Effector memory CD4-positive, alpha-beta T cell (primary cell): ENCODE data around the gene UGT2B17.
"Not testable (repeated sequence)": the region's sequence is repeated elsewhere in the genome, so short reads cannot be mapped to it uniquely, and the experiment has no call there.

Experiments
- DNase-seq, 3 donors: peaks; one replicate each; pipeline ENCODE4 v3.0.0-alpha.2; 2020
- H3K27ac ChIP-seq: 2 replicates; pipeline ENCODE4 v1.7.0; 2013; ENCODE audit warnings: mild to moderate bottlenecking, low read length, moderate library complexity; ENCODE audit not compliant: insufficient read depth, poor library complexity, severe bottlenecking
- H3K27me3 ChIP-seq: replicated peaks from 2 replicates; pipeline ENCODE4 v1.7.0; 2013; ENCODE audit warnings: mild to moderate bottlenecking, low read length; ENCODE audit not compliant: insufficient read depth, control insufficient read depth, poor library complexity, severe bottlenecking
- H3K36me3 ChIP-seq: 2 replicates; pipeline ENCODE4 v1.7.0; 2013; ENCODE audit warnings: mild to moderate bottlenecking, low read length, moderate library complexity; ENCODE audit not compliant: control insufficient read depth, insufficient read depth
- H3K4me1 ChIP-seq: 2 replicates; pipeline ENCODE4 v1.7.0; 2013; ENCODE audit warnings: low read length, mild to moderate bottlenecking; ENCODE audit not compliant: control insufficient read depth, insufficient read depth, poor library complexity, severe bottlenecking
- H3K4me3 ChIP-seq: 2 replicates; pipeline ENCODE4 v1.7.0; 2013; ENCODE audit warnings: low read length, low read depth, mild to moderate bottlenecking; ENCODE audit not compliant: insufficient read depth, poor library complexity, severe bottlenecking
- H3K9me3 ChIP-seq: 2 replicates; pipeline ENCODE4 v1.7.0; 2013; ENCODE audit warnings: mild to moderate bottlenecking, low read length, moderate library complexity; ENCODE audit not compliant: control insufficient read depth
- total RNA-seq, 3 donors: gene quantifications; one replicate each; lab custom pipeline; 2026; lab: John Stamatoyannopoulos, UW

UGT2B17 gene
- 0 reads per million in 3 donors for total RNA-seq

DNA sequence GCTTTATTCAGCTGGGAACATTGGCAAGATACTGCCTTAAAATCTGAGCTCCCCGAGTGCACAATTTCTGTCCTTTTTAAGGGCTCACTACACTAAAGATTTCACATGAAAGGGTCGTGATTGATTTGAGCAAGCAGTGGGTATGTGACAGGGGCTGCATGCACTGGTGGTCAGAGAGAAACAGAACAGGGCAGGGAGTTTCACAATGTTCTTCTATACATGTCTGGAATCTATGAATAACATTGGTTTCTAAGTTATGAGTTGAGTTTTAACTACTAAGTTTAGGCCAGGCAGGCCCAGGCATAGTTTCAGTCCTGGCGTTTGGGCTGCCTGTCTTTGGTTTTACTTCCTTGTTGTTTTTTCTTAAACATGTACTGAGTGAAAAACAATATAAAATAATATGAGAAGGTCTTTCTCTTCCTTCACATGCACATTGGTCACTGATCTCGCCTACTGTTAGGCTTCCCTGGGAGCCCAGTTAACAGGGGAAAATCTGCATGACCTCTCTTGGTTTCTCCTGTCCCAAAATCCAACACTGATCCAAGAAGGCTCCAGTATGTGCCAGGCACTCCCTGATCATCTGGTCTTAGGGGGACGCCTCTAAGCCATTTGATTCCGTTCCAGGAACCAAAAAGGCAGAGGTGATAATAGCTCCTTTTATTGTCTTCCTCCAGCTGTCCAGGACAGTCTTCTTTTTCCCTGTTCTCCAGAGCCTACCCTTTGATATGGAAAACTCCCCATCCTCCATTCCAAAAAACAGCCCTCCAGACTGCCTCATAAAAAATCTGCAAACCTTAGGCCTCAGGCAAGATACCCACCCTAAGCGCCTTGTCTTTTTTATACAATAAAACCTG lies at the start of gene UGT2B17:
UGT2B17 (minus strand) TSS at position 51 of the 854 bp plus-strand sequence. CDS start 7,838 bp downstream, outside the sequence.
- H3K4me1 ChIP-seq, result no peaks in the 10 kb centered on the region
- no peaks in the 10 kb centered on the region for H3K36me3 ChIP-seq
- H3K27me3 ChIP-seq, result no peaks in the 10 kb centered on the region
- H3K4me3 ChIP-seq, result no peak within 1 kb of the TSS
- no peak for DNase-seq
- H3K27ac ChIP-seq, result no peak within 1 kb of the TSS
- H3K9me3 ChIP-seq, result no peaks in the 10 kb centered on the region

DNA sequence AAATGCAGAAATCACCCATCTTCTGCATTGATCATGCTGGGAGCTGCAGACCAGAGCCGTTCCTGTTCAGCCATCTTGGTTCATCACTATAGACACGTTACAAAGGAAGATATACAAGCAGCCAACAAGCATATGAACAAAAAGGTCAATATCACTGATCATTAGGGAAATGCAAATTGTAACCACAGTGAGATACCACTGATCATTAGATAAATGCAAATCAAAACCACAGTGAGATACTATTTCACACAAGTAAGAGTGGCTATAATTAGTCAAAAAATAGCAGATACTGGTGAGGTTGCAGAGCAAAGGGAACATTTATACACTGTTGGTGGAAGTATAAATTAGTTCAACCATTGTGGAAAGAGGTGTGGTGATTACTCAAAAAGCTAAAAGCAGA lies 46.6 kb upstream of the UGT2B17 start:
- H3K4me3 ChIP-seq, H3K36me3 ChIP-seq, H3K27ac ChIP-seq, DNase-seq, H3K4me1 ChIP-seq, H3K9me3 ChIP-seq, H3K27me3 ChIP-seq: not testable (repeated sequence)

DNA sequence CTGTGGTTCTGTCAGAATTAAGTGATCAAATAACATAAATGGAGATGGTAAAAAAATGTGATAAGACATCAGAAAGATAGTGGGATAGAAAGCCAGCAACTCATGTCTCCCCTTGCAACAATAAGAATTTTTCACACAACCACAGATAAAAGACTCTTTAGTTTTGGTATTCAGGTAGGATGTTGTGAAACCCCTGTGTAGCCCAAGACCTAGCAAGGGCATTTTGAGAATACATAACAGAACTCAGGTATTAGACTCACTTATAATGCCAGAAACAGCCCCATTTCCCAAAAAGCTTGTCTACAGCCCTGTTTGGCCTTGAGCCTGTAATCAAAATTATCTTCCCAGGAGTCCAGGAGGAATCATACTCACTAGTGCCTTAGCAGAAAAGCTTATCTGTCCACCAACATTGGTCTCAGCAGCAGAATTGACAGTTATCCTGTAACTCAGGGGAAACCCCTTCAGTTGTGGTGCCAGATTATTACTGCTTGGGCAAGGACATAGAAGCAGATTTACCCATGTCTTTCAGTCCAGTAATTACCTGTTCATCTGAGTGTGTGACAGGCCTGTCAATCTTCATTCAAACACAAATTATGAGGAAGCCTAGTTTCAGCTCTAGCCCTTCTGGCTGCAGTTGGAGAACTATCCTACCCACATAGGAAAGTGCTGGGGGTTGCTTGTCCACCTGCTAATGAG lies 41.0 kb upstream of the UGT2B17 start:
- no peaks in the 10 kb centered on the region for H3K27me3 ChIP-seq
- no peak for DNase-seq

DNA sequence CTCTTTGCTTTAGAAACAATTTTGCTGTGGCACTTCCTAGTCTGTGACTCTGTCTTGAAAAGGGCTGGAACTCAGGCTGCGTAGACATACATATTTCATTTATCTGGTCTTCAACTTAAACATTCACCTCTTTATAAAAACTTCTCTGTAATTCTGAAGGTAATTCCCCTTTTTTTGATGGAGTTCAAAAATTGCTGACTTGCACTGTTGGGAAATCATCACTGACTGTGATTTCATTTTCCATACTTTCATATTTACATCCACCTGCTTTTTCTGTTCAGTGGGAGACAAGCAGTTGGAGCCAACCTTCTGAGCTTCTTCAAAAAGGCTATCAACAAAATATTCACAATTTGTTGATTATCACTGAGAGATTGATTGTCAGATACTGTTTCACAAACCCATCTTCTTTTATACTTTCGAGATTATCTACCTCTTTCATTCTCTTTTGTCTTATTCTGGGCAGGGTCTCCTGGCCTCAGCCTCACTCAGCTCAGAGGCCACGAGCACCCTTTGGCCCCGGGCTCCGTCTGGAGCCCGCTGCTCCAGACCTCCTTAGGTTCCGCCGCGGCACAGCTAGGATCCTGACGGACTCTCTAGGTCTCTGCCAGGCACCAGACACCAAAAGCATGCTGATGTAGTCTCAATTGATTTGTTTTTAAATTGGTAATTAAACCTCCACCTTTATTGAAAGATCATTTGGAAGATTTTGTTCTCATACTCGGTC lies 39.7 kb upstream of the UGT2B17 start:
- H3K27me3 ChIP-seq, result no peaks in the 10 kb centered on the region
- DNase-seq, result no peak
- H3K27ac ChIP-seq, result no peak overlapping the region
- no peak overlapping the region for H3K4me3 ChIP-seq
- no peaks in the 10 kb centered on the region for H3K9me3 ChIP-seq
- H3K36me3 ChIP-seq, result no peaks in the 10 kb centered on the region
- H3K4me1 ChIP-seq, result no peaks in the 10 kb centered on the region

More for the DNA sequence above, 41.0 kb upstream of the UGT2B17 start:
- Histone ChIP-seq H3K9me3 (no peaks in the 10 kb centered on the region), H3K4me3 (no peak overlapping the region), H3K36me3 (no peaks in the 10 kb centered on the region), H3K27ac (no peak overlapping the region), H3K4me1 (no peaks in the 10 kb centered on the region)

DNA sequence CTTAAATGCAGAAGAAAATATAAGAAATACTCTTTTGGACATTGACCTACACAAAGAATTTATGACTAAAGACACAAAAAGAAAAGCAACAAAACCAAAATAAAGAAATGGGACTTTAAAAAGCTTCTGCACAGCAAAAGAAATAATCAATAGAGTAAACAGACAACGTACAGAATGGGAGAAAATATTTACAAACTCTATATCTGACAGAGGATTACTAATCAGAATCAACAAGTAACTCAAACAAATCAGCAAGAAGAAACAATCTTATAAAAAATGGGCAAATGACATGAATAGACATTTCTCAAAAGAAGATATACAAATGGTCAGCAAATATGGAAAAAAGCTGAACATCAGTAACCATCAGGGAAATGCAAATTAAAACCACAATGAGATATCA lies 37.6 kb upstream of the UGT2B17 start:
- H3K4me1 ChIP-seq, result no peaks in the 10 kb centered on the region
- H3K27me3 ChIP-seq, result no peaks in the 10 kb centered on the region
- no peaks in the 10 kb centered on the region for H3K36me3 ChIP-seq
- H3K9me3 ChIP-seq, result no peaks in the 10 kb centered on the region
- no peak overlapping the region for H3K4me3 ChIP-seq
- H3K27ac ChIP-seq, result no peak overlapping the region
- no peak for DNase-seq

DNA sequence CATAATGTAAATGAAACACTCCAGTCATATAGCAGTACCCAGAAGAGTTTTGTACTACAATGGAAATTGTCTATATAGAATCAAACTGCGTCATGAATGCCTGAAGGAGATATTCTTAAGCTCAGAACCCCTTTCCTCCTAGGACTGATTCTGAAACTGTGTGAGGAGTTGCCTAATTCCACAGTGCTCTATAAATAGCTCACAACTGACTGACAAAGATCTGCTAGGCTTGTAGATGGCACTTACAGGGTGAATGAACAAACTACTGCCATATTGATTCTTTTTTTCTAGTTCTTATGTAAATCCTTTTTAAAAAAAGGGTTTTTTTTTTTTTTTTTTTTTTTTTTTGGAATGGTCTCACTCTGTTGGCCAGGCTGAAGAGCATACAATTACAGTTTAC lies 30.1 kb upstream of the UGT2B17 start:
- DNase-seq, result no peak
- Histone ChIP-seq H3K4me1 (no peaks in the 10 kb centered on the region), H3K9me3 (no peaks in the 10 kb centered on the region), H3K27me3 (no peaks in the 10 kb centered on the region), H3K36me3 (no peaks in the 10 kb centered on the region), H3K27ac (no peak overlapping the region), H3K4me3 (no peak overlapping the region)

DNA sequence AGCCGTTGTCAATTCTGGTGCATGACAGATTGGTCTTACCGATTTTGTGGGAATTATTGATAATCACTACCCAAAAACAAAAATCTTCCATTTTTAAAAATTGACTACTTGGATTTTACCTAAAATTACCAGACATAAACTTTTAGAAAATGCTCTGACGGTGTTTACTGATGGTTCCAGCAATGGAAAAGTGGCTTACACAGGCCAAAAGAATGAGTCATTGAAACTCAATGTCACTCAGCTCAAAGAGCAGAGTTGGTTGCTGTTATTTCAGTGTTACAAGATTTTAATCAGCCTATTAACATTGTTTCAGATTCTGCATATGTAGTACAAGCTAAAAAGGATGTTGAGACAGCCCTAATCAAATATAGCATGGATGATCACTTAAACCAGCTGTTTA lies 23.0 kb upstream of the UGT2B17 start:
- H3K27me3 ChIP-seq, result no peaks in the 10 kb centered on the region
- no peaks in the 10 kb centered on the region for H3K9me3 ChIP-seq
- no peak overlapping the region for H3K4me3 ChIP-seq
- no peak for DNase-seq
- H3K36me3 ChIP-seq, result no peaks in the 10 kb centered on the region
- no peak overlapping the region for H3K27ac ChIP-seq
- no peaks in the 10 kb centered on the region for H3K4me1 ChIP-seq

DNA sequence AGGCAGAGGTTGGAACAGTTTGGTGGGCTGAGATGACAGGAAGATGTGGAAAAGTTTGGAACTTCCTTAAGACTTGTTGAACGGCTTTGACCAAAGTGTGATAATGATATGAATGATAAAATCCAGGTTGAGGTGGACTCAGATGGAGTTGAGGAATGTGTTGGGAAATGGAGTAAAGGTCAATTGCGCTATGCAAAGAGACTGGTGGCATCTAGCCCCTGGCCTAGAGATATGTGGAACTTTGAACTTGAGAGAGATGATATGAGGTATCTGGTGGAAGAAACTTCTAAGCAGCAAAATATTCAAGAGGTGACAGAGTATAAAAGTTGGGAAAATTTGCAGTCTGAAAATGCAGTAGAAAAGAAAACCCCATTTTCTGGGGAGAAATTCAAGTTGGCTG lies 21.4 kb upstream of the UGT2B17 start:
- H3K36me3 ChIP-seq, result no peaks in the 10 kb centered on the region
- H3K27ac ChIP-seq, result no peak overlapping the region
- H3K9me3 ChIP-seq, result no peaks in the 10 kb centered on the region
- H3K27me3 ChIP-seq, result no peaks in the 10 kb centered on the region
- no peak overlapping the region for H3K4me3 ChIP-seq
- no peaks in the 10 kb centered on the region for H3K4me1 ChIP-seq
- DNase-seq, result no peak

DNA sequence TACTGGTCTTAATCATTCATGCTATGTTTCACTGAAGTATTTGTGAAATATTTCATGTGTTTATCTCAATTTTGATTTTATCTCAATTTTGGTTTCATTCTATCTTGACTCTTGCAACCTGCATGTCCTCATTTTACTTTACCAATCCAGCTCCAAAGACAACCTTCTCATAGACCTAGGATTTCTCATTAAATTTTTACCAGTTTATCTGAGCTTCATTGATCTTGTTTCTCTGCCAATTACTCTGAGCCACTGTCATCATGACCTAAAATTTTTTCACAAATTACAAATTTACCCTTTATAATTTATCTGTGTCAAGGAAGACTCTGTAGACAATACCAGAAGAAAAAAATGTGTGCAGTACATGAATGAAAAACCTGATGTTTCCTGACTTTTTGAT lies 18.6 kb upstream of the UGT2B17 start:
- Histone ChIP-seq H3K36me3 (no peaks in the 10 kb centered on the region), H3K27ac (no peak overlapping the region), H3K4me3 (no peak overlapping the region), H3K9me3 (no peaks in the 10 kb centered on the region), H3K4me1 (no peaks in the 10 kb centered on the region), H3K27me3 (no peaks in the 10 kb centered on the region)
- no peak for DNase-seq

DNA sequence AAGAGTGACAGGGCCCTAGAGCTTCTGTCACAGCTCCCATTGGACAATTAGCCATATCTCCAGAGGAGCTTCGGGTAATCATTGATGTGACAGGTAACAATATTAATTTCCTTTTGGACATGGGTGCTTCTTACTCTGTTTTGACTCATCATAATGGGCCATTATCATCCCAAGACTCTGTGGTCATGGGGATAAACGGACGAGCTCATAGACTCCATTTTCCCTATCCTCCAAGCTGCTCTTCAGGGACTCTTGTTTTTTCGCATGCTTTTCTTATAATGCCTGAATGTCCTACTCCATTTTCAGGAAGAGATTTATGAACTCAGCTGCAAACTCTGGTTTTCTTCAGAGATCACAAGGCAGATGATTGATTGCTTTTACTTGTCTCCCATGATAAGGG lies 17.0 kb upstream of the UGT2B17 start:
- no peaks in the 10 kb centered on the region for H3K4me1 ChIP-seq
- H3K4me3 ChIP-seq, result no peak overlapping the region
- DNase-seq, result no peak
- H3K36me3 ChIP-seq, result no peaks in the 10 kb centered on the region
- no peaks in the 10 kb centered on the region for H3K9me3 ChIP-seq
- H3K27me3 ChIP-seq, result no peaks in the 10 kb centered on the region
- no peak overlapping the region for H3K27ac ChIP-seq
